Measurements from ENCODE around the gene APCDD1L. TPM values are rescaled to one million over a fixed set of nuclear protein-coding genes. Genes with fewer than 3 reads are reported as not detected.
"Not testable (repeated sequence)": the region's sequence is repeated elsewhere in the genome, so short reads cannot be mapped to it uniquely, and the experiment has no call there.

Gene APCDD1L
- total RNA-seq, 2 experiments from 2014 or later: not detected

GRCh38 chr20:58424218-58424969 is 90.8 kb downstream of the APCDD1L start:
- POLR2A ChIA-PET: no interaction called here
- no peak overlapping the region for H3K27ac Mint-ChIP-seq

GRCh38 chr20:58421497-58421850 is 93.7 kb downstream of the APCDD1L start:
- H3K27ac Mint-ChIP-seq: no peak overlapping the region
- CTCF ChIA-PET: interaction anchor here (1.4 kb wide), 1 partner anchor 19 kb away, joined by 4 read pairs; no protein-coding TSS in a partner anchor

More at GRCh38 chr20:58424218-58424969, 90.8 kb downstream of the APCDD1L start:
- CTCF ChIA-PET: interaction anchor here (0.6 to 1.6 kb wide), 5 partner anchors 10 to 1930 kb away, joined by 3 to 5 read pairs (median 3); no protein-coding TSS in a partner anchor
- Mint-ChIP-seq H3K9me3 (peaks cover 2% of the 10 kb centered on the region), H3K4me3 (no peak overlapping the region), H3K4me1 (no peaks in the 10 kb centered on the region), H3K36me3 (ENCODE audit: low read depth) (peaks cover 39% of the 10 kb centered on the region), H3K27me3 (no peaks in the 10 kb centered on the region)
- DNase-seq: no peak

GRCh38 chr20:58420798-58421496 is 94.3 kb downstream of the APCDD1L start:
- H3K4me1 Mint-ChIP-seq: peaks cover 19% of the 10 kb centered on the region
- no peak overlapping the region for H3K4me3 Mint-ChIP-seq
- no peak overlapping the region for H3K27ac Mint-ChIP-seq
- H3K9me3 Mint-ChIP-seq: peaks cover 2% of the 10 kb centered on the region
- no peak for DNase-seq
- POLR2A ChIA-PET: no interaction called here
- CTCF ChIA-PET: interaction anchor here (1.4 kb wide), 1 partner anchor 20 kb away, joined by 4 read pairs; no protein-coding TSS in a partner anchor
- no peaks in the 10 kb centered on the region for H3K27me3 Mint-ChIP-seq
- H3K36me3 Mint-ChIP-seq (ENCODE audit: low read depth): peaks cover 52% of the 10 kb centered on the region

More at GRCh38 chr20:58421497-58421850, 93.7 kb downstream of the APCDD1L start:
- Mint-ChIP-seq H3K4me1 (peaks cover 14% of the 10 kb centered on the region), H3K9me3 (peaks cover 2% of the 10 kb centered on the region), H3K4me3 (no peak overlapping the region), H3K36me3 (ENCODE audit: low read depth) (peaks cover 47% of the 10 kb centered on the region), H3K27me3 (no peaks in the 10 kb centered on the region)
- DNase-seq: no peak
- POLR2A ChIA-PET: no interaction called here

GRCh38 chr20:58418949-58419748 is 96.0 kb downstream of the APCDD1L start:
- ChIA-PET POLR2A (no interaction called here), CTCF (interaction anchor here (0.6 to 1.5 kb wide), 4 partner anchors 21 to 361 kb away, joined by 3 to 4 read pairs (median 3); partner anchors contain the start of gene VAPB)
- Mint-ChIP-seq H3K9me3 (peaks cover 3% of the 10 kb centered on the region), H3K27ac (no peak overlapping the region), H3K27me3 (no peaks in the 10 kb centered on the region), H3K4me1 (peaks cover 27% of the 10 kb centered on the region), H3K36me3 (ENCODE audit: low read depth) (peaks cover 49% of the 10 kb centered on the region), H3K4me3 (no peak overlapping the region)
- DNase-seq: no peak

- peaks cover 27% of the 10 kb centered on the region for H3K4me1 Mint-ChIP-seq
- peaks cover 3% of the 10 kb centered on the region for H3K9me3 Mint-ChIP-seq
- POLR2A ChIA-PET: no interaction called here
- H3K27me3 Mint-ChIP-seq: no peaks in the 10 kb centered on the region
- H3K36me3 Mint-ChIP-seq (ENCODE audit: low read depth): peaks cover 47% of the 10 kb centered on the region
- no peak overlapping the region for H3K4me3 Mint-ChIP-seq
- H3K27ac Mint-ChIP-seq: no peak overlapping the region
- DNase-seq: no peak
- CTCF ChIA-PET: no interaction called here
These were observed 97.8 kb downstream of the APCDD1L start for GRCh38 chr20:58417438-58417837.

- peaks cover 44% of the 10 kb centered on the region for H3K36me3 Mint-ChIP-seq (ENCODE audit: low read depth)
- ChIA-PET CTCF (no interaction called here), POLR2A (no interaction called here)
- no peaks in the 10 kb centered on the region for H3K27me3 Mint-ChIP-seq
- peaks cover 29% of the 10 kb centered on the region for H3K4me1 Mint-ChIP-seq
- DNase-seq: peak; percentile 12
- peak overlapping the region; percentile 12 for H3K4me3 Mint-ChIP-seq
- peak overlapping the region; percentile 78 for H3K27ac Mint-ChIP-seq
- peaks cover 3% of the 10 kb centered on the region for H3K9me3 Mint-ChIP-seq
These were observed 98.4 kb downstream of the APCDD1L start for GRCh38 chr20:58416835-58417234.

GRCh38 chr20:58416057-58416456 is 99.1 kb downstream of the APCDD1L start:
- no peak overlapping the region for H3K4me3 Mint-ChIP-seq
- H3K27me3 Mint-ChIP-seq: no peaks in the 10 kb centered on the region
- H3K36me3 Mint-ChIP-seq (ENCODE audit: low read depth): peaks cover 42% of the 10 kb centered on the region
- H3K4me1 Mint-ChIP-seq: peaks cover 30% of the 10 kb centered on the region
- DNase-seq: no peak
- POLR2A ChIA-PET: no interaction called here
- CTCF ChIA-PET: interaction anchor here (0.6 kb wide), 3 partner anchors 214 to 257 kb away, joined by 3 to 8 read pairs (median 4); no protein-coding TSS in a partner anchor
- no peak overlapping the region for H3K27ac Mint-ChIP-seq
- peaks cover 3% of the 10 kb centered on the region for H3K9me3 Mint-ChIP-seq

- not testable (repeated sequence) for H3K27ac Mint-ChIP-seq, H3K9me3 Mint-ChIP-seq
- peaks cover 32% of the 10 kb centered on the region for H3K36me3 Mint-ChIP-seq (ENCODE audit: low read depth)
These were observed 100.4 kb downstream of the APCDD1L start for GRCh38 chr20:58414786-58415185.

GRCh38 chr20:58414216-58414615 is 101.0 kb downstream of the APCDD1L start:
- POLR2A ChIA-PET, H3K4me3 Mint-ChIP-seq, H3K9me3 Mint-ChIP-seq, DNase-seq, CTCF ChIA-PET, H3K27ac Mint-ChIP-seq, H3K27me3 Mint-ChIP-seq: not testable (repeated sequence)
- Mint-ChIP-seq H3K4me1 (peaks cover 41% of the 10 kb centered on the region), H3K36me3 (ENCODE audit: low read depth) (peaks cover 29% of the 10 kb centered on the region)

More at GRCh38 chr20:58414786-58415185, 100.4 kb downstream of the APCDD1L start:
- H3K4me3 Mint-ChIP-seq, CTCF ChIA-PET, DNase-seq, POLR2A ChIA-PET, H3K27me3 Mint-ChIP-seq: not testable (repeated sequence)
- peaks cover 35% of the 10 kb centered on the region for H3K4me1 Mint-ChIP-seq

Other genes starting within 250 kb of the APCDD1L start
- 10 to 100 TPM; 15.5 to 18.0 TPM for gene RAB22A, start 205.7 kb downstream of the APCDD1L start, total RNA-seq
- gene VAPB, start 126.2 kb downstream of the APCDD1L start, total RNA-seq: 10 to 100 TPM; 31.0 to 39.1 TPM
- gene STX16, start 135.9 kb upstream of the APCDD1L start, total RNA-seq: 100 to 1,000 TPM; 163 to 173 TPM
- 10 to 100 TPM; 28.7 to 30.7 TPM for gene NPEPL1, start 177.4 kb upstream of the APCDD1L start, total RNA-seq